ENCODE results near the gene MRPS21.
A peak's percentile ranks its signal among the peaks of the same experiment; 100 is the strongest.

MRPS21 gene

DNA sequence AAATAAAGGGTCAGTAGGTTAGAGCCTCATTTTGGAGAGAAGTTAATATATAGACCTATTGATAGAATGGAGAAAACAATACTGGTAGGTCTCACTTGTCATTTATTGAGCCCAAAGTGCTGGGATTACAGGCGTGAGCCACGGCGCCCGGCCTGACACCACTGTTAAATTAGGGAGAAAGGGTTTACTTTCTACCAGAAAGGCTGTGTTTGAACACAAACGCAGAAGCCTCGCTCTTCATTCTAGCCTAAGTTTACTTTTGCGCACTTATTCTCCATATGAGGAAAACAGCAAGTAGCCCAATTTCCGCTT lies 27.0 kb downstream of the MRPS21 start:
- Histone ChIP-seq H3K4me1 (ENCODE audit: insufficient read depth, low read length) (peaks cover 35% of the 10 kb centered on the region), H3K36me3 (ENCODE audit: insufficient read depth, low read length) (peaks cover 22% of the 10 kb centered on the region), H4K20me1 (ENCODE audit: insufficient read depth, low read length) (0 out of 2 replicates have a peak, but pooled peaks cover 15% of the 10 kb centered on the region), H3K4me2 (ENCODE audit: insufficient read depth, low read length) (peak overlapping the region; percentile 73), H3K9ac (ENCODE audit: low read depth, low read length) (peak overlapping the region; percentile 72), H3K4me3 (ENCODE audit: low read depth in 1 of 2, low read length in 2 of 2) (peak overlapping the region; percentile 52 to 81; a peak in 3 of 4 replicates), H3K27me3 (ENCODE audit: insufficient read depth, low read length, poor library complexity) (no peaks in the 10 kb centered on the region), H3K27ac (ENCODE audit: low read length) (peak overlapping the region; percentile 93; the same call in 1 of the 2 replicates), H3K79me2 (ENCODE audit: insufficient read depth, low read length) (peaks cover 47% of the 10 kb centered on the region), H3K9me3 (ENCODE audit: insufficient read depth, low read length, severe bottlenecking) (no peaks in the 10 kb centered on the region), H2AFZ (ENCODE audit: low read depth, low read length) (peak overlapping the region; percentile 48)
- ATAC-seq (ENCODE audit: insufficient read depth, low read depth), result no peak
- no peak for DNase-seq
- TF ChIP-seq, protein P1, sequence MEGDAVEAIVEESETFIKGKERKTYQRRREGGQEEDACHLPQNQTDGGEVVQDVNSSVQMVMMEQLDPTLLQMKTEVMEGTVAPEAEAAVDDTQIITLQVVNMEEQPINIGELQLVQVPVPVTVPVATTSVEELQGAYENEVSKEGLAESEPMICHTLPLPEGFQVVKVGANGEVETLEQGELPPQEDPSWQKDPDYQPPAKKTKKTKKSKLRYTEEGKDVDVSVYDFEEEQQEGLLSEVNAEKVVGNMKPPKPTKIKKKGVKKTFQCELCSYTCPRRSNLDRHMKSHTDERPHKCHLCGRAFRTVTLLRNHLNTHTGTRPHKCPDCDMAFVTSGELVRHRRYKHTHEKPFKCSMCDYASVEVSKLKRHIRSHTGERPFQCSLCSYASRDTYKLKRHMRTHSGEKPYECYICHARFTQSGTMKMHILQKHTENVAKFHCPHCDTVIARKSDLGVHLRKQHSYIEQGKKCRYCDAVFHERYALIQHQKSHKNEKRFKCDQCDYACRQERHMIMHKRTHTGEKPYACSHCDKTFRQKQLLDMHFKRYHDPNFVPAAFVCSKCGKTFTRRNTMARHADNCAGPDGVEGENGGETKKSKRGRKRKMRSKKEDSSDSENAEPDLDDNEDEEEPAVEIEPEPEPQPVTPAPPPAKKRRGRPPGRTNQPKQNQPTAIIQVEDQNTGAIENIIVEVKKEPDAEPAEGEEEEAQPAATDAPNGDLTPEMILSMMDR (IDR thresholded peaks at IDR 0.05; ENCODE audit: borderline replicate concordance, extremely low read depth, low read length, poor library complexity, severe bottlenecking), result no peak
- no peak for TF ChIP-seq EZH2 (IDR thresholded peaks at IDR 0.05; ENCODE audit: borderline replicate concordance, low read depth, low read length, severe bottlenecking)

DNA sequence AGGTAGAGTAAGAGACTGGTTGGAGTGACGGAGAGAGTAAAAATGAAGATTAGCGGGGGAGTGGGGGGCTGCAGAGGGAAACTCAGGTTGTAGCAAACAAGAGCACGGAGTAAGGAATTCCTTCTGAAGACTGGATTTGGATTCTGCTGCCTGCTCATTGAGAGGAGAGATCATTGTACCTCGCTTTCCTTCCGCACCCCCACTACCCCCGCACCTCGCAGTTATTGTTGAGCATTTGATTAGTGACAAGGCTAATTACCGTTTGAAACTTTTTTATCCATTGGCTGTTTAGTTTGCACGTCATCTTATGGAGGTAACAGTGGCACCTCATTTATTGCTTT lies 28.1 kb downstream of the MRPS21 start:
- H3K36me3 ChIP-seq (ENCODE audit: insufficient read depth, low read length), result peaks cover 34% of the 10 kb centered on the region
- no peak for TF ChIP-seq EZH2 (IDR thresholded peaks at IDR 0.05; ENCODE audit: borderline replicate concordance, low read depth, low read length, severe bottlenecking)
- TF ChIP-seq, protein P1 (IDR thresholded peaks at IDR 0.05; ENCODE audit: borderline replicate concordance, extremely low read depth, low read length, poor library complexity, severe bottlenecking), result no peak
- H3K27ac ChIP-seq (ENCODE audit: low read length), result peak overlapping the region; percentile 93
- peak overlapping the region; percentile 73 for H3K4me2 ChIP-seq (ENCODE audit: insufficient read depth, low read length)
- H3K4me1 ChIP-seq (ENCODE audit: insufficient read depth, low read length), result peaks cover 35% of the 10 kb centered on the region
- 0 out of 2 replicates have a peak, but pooled peaks cover 15% of the 10 kb centered on the region for H4K20me1 ChIP-seq (ENCODE audit: insufficient read depth, low read length)
- ATAC-seq (ENCODE audit: insufficient read depth, low read depth) (no peak), DNase-seq (no peak)
- H3K79me2 ChIP-seq (ENCODE audit: insufficient read depth, low read length), result peaks cover 58% of the 10 kb centered on the region
- no peaks in the 10 kb centered on the region for H3K9me3 ChIP-seq (ENCODE audit: insufficient read depth, low read length, severe bottlenecking)
- H3K4me3 ChIP-seq (ENCODE audit: low read depth in 1 of 2, low read length in 2 of 2), result peak overlapping the region; percentile 52 to 81
- no peaks in the 10 kb centered on the region for H3K27me3 ChIP-seq (ENCODE audit: insufficient read depth, low read length, poor library complexity)
- H2AFZ ChIP-seq (ENCODE audit: low read depth, low read length), result peak overlapping the region; percentile 87
- H3K9ac ChIP-seq (ENCODE audit: low read depth, low read length), result peak overlapping the region; percentile 72

DNA sequence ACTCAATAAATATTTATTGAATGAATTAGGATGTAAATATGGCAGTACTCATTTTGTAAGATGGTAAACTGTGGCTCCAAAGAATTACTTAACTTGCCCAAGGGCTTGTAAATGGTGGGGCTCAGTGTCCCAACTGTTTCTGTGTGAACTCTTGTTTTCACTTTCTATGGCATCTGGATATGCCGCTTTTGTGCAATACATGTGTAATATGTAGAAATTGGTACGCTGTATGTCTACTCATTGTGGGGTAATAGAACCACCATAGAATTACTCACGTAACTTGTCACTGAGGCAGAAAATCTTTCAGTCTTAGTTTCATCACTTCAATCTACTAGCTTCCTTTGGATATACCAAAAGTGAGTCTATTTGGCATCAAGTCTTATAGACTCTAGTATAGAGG lies 28.6 kb downstream of the MRPS21 start:
- Histone ChIP-seq H3K36me3 (ENCODE audit: insufficient read depth, low read length) (peaks cover 39% of the 10 kb centered on the region), H3K4me2 (ENCODE audit: insufficient read depth, low read length) (peak overlapping the region; percentile 73), H3K79me2 (ENCODE audit: insufficient read depth, low read length) (peaks cover 60% of the 10 kb centered on the region), H3K9me3 (ENCODE audit: insufficient read depth, low read length, severe bottlenecking) (no peaks in the 10 kb centered on the region), H2AFZ (ENCODE audit: low read depth, low read length) (no peak overlapping the region), H3K9ac (ENCODE audit: low read depth, low read length) (peak overlapping the region; percentile 72), H3K4me3 (ENCODE audit: low read depth in 1 of 2, low read length in 2 of 2) (peak overlapping the region; percentile 52 to 81; a peak in 3 of 4 replicates), H3K27me3 (ENCODE audit: insufficient read depth, low read length, poor library complexity) (no peaks in the 10 kb centered on the region), H3K27ac (ENCODE audit: low read length) (peak overlapping the region; percentile 93), H3K4me1 (ENCODE audit: insufficient read depth, low read length) (peaks cover 35% of the 10 kb centered on the region), H4K20me1 (ENCODE audit: insufficient read depth, low read length) (peaks cover 17% of the 10 kb centered on the region; the same call in 1 of the 2 replicates)
- DNase-seq, result no peak
- ATAC-seq (ENCODE audit: insufficient read depth, low read depth), result no peak
- TF ChIP-seq EZH2 (IDR thresholded peaks at IDR 0.05; ENCODE audit: borderline replicate concordance, low read depth, low read length, severe bottlenecking), result no peak
- TF ChIP-seq, protein P1 (IDR thresholded peaks at IDR 0.05; ENCODE audit: borderline replicate concordance, extremely low read depth, low read length, poor library complexity, severe bottlenecking), result no peak

Data from DND-41 (cell line).